GM13976 (cell line): ENCODE measurements around the gene RHBDF2.
A peak's percentile ranks its signal among the peaks of the same experiment; 100 is the strongest.

Experiments used
- DNase-seq: peaks from one replicate; pipeline ENCODE4 v3.0.0; 2012; ENCODE audit warnings: low spot score
- in situ Hi-C: fragments of 300-500 bp; cut with MboI; formaldehyde crosslinking; loops from one replicate; pipeline ENCODE4 v1.12.0; 2022; ENCODE audit warnings: low sequenced_read_pairs, mixed read lengths, inconsistent platforms; ENCODE audit not compliant: unreplicated experiment
- TF ChIP-seq, protein P1 (sequence below): IDR thresholded peaks from 2 replicates; pipeline ENCODE4 v1.5.1; 2012; ENCODE audit warnings: borderline replicate concordance, mild to moderate bottlenecking; ENCODE audit not compliant: insufficient read depth; ENCODE audit errors: extremely low read depth, missing control alignments, control extremely low read depth

Gene RHBDF2

GRCh38 chr17:76498876-76499251, 2.4 kb downstream of the RHBDF2 start:
- DNase-seq, result peak; percentile 59
- TF ChIP-seq, protein P1, sequence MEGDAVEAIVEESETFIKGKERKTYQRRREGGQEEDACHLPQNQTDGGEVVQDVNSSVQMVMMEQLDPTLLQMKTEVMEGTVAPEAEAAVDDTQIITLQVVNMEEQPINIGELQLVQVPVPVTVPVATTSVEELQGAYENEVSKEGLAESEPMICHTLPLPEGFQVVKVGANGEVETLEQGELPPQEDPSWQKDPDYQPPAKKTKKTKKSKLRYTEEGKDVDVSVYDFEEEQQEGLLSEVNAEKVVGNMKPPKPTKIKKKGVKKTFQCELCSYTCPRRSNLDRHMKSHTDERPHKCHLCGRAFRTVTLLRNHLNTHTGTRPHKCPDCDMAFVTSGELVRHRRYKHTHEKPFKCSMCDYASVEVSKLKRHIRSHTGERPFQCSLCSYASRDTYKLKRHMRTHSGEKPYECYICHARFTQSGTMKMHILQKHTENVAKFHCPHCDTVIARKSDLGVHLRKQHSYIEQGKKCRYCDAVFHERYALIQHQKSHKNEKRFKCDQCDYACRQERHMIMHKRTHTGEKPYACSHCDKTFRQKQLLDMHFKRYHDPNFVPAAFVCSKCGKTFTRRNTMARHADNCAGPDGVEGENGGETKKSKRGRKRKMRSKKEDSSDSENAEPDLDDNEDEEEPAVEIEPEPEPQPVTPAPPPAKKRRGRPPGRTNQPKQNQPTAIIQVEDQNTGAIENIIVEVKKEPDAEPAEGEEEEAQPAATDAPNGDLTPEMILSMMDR, result no peak
- in situ Hi-C loops, result no loop called here

DNA sequence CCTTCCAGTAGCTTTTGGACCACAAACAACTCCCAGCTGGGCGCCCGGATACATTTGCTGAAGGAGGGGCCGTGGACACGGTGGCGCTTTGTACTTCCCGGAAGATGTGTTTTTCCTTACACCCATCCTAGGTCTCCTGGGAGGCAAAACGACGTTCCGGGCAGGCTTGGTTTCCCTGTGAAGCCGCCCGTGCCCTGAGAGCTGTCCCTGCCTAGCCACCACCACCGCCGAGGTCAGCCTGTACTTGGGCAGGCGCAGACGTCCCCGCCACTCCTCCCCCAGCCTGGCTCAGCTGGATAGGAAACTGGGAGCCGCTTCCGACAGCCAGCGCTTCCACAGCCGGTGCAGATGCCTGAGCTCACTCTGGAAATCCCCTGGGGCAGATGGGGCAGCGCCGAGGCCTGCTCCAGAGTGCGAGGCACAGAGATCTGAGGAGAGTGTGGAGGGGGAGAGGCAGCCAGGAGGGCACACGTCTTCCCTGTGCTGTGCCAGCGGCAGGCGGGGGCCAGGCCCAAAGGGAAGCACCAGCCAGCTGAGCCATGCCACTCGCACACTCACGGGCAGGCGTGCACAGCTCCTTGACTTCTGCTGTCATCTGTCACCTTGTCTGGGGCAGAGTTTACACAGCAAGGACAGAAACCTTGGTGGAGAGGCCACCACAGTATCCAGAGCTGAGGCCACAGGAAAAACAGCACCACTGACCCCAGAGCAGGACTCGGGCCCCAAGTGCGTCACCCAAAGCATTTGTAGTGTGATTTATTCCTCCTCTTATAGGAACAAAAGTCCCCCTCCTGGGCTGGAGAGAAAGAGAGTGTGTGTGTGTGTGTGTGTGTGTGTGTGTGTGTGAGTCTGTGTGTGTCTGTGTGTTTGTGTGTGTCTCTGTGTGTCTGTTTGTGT, 3.0 kb downstream of the RHBDF2 start:
- TF ChIP-seq, protein P1, result no peak
- in situ Hi-C loops, result no loop called here
- DNase-seq, result no peak

DNA sequence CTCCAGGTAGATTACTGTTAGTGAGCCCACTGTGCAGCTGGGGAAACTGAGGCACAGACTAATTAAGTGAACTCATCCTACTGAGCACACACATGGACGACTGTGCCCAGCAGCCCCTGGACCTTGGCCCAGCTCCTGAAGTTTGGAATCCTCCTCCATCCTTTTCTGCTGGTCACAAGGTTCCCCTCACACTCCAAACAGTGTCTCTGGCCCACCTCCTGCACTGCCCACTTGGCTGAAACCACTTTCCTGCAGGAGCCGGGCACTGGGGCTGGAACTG, 3.6 kb downstream of the RHBDF2 start:
- DNase-seq, result no peak
- in situ Hi-C loops, result no loop called here
- TF ChIP-seq, protein P1, result no peak

- peak; percentile 62 for DNase-seq
- in situ Hi-C loops, result no loop called here
- TF ChIP-seq, protein P1, result no peak
Measured at GRCh38 chr17:76496464-76496863, 4.8 kb downstream of the RHBDF2 start.

DNA sequence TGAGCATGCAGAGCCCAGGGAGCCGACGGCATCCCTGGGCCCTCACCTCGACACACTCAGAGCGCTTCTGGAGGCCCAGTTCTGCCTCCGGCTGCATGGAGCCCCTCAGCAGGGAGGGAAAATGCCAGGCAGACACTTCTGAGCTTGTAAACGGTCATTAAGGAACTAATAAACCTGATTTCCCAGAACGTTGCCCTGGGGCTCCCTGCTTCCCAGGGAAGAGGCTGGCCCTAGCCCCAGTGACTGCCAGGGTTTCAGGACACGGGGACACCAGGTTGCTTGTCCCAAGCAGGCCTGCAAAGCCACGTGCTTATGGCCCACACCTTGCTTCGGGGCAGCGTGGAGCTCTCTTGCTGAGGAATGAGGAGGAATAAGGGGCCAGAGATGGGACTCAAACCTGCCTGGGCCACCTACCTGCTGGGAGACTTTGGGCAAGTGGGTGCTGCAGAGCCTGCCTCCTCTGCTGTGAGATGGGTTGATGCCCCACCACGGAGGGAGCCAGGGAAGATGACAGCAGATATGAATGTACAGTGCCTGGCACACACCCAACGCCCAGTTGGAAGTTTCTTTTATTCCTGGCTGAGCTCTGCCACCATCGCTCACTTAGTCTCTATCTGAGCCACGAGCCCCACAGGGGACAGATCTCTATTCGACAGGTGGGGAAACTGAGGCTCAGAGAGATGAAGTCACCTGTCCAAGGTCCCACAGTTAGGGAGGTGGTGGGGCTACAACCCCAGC, 5.4 kb downstream of the RHBDF2 start:
- in situ Hi-C loops, result no loop called here
- TF ChIP-seq, protein P1, result no peak
- DNase-seq, result no peak

DNA sequence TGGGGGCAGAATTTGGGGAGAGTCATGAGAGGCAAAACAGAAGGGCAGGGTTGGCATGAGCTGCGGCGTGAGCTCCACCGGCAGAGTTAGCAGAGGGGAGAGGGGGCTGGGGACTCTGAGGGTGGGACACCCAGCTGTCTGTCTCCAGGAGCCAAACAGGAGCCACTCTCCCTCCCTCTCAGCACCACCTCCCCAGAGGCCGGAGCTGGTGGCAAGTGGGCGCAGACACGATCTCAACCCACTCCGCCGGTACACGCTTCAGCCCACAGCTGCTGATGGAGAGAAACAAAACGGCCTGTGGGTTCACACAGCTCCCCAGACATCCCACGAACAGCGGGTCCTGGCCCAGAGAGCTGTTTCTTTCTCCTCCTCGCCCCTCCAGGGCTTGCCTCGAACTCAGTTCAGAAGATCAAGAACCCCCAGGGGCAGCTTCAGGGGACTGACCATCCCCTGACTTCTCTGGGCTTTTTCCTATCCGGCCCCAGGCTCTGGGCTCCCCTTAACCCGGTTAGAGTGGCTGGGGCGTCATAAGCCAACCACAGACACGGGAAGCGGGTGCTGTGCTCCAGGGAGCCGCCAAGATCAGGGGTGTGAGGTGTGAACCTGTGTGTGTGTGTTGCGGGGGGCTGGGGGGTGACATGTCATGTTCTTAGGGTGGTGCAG, 7.6 kb downstream of the RHBDF2 start:
- TF ChIP-seq, protein P1, result no peak
- in situ Hi-C loops, result no loop called here
- no peak for DNase-seq
